ENCODE measurements around the gene CDH13. TPM values are rescaled to one million over a fixed set of nuclear protein-coding genes. Genes with fewer than 3 reads are reported as not detected.

Gene CDH13
- total RNA-seq, 2 donors from 2014 or later, result 2.9 TPM; not detected in 1

- H3K27me3 ChIP-seq, result no peaks in the 10 kb centered on the region
- DNase-seq, result no peak
Observed at GRCh38 chr16:82772215-82772614, 145.4 kb downstream of the CDH13 start.

GRCh38 chr16:82773018-82773417, 146.2 kb downstream of the CDH13 start:
- Histone ChIP-seq H3K9me3 (no peaks in the 10 kb centered on the region), H3K4me1 (no peaks in the 10 kb centered on the region), H3K4me3 (no peak overlapping the region), H3K27me3 (no peaks in the 10 kb centered on the region), H3K36me3 (replicated peaks in 1 of 2; ENCODE audit: insufficient read depth in 1 of 2, low read depth in 2 of 2) (no peaks in the 10 kb centered on the region), H3K27ac (no peak overlapping the region)
- intact Hi-C loops (cut with DNase I), result no loop called here
- ATAC-seq (no peak), DNase-seq (no peak)
- TF ChIP-seq, protein P1, sequence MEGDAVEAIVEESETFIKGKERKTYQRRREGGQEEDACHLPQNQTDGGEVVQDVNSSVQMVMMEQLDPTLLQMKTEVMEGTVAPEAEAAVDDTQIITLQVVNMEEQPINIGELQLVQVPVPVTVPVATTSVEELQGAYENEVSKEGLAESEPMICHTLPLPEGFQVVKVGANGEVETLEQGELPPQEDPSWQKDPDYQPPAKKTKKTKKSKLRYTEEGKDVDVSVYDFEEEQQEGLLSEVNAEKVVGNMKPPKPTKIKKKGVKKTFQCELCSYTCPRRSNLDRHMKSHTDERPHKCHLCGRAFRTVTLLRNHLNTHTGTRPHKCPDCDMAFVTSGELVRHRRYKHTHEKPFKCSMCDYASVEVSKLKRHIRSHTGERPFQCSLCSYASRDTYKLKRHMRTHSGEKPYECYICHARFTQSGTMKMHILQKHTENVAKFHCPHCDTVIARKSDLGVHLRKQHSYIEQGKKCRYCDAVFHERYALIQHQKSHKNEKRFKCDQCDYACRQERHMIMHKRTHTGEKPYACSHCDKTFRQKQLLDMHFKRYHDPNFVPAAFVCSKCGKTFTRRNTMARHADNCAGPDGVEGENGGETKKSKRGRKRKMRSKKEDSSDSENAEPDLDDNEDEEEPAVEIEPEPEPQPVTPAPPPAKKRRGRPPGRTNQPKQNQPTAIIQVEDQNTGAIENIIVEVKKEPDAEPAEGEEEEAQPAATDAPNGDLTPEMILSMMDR (IDR thresholded peaks at IDR 0.05), result no peak
- TF ChIP-seq POLR2A (IDR thresholded peaks at IDR 0.05), result no peak
- 45 to 56% methylated on average over 1 of the region's 1 CpG for WGBS, 2 donors

More at GRCh38 chr16:82772215-82772614, 145.4 kb downstream of the CDH13 start:
- WGBS, 2 donors, result 52 to 54% methylated on average over 3 of the region's 3 CpGs
- H3K36me3 ChIP-seq (replicated peaks in 1 of 2; ENCODE audit: insufficient read depth in 1 of 2, low read depth in 2 of 2), result no peaks in the 10 kb centered on the region
- no peak overlapping the region for H3K4me3 ChIP-seq
- no peak for TF ChIP-seq POLR2A (IDR thresholded peaks at IDR 0.05)
- no peak overlapping the region for H3K27ac ChIP-seq
- H3K9me3 ChIP-seq, result no peaks in the 10 kb centered on the region
- intact Hi-C loops (cut with DNase I), result no loop called here
- no peaks in the 10 kb centered on the region for H3K4me1 ChIP-seq
- no peak for ATAC-seq

GRCh38 chr16:82776470-82777146, 149.8 kb downstream of the CDH13 start:
- ATAC-seq (no peak), DNase-seq (no peak)
- H3K36me3 ChIP-seq (replicated peaks in 1 of 2; ENCODE audit: insufficient read depth in 1 of 2, low read depth in 2 of 2), result no peaks in the 10 kb centered on the region
- no peaks in the 10 kb centered on the region for H3K27me3 ChIP-seq
- no peaks in the 10 kb centered on the region for H3K9me3 ChIP-seq
- no peaks in the 10 kb centered on the region for H3K4me1 ChIP-seq
- H3K27ac ChIP-seq, result no peak overlapping the region
- H3K4me3 ChIP-seq, result no peak overlapping the region
- no peak for TF ChIP-seq POLR2A (IDR thresholded peaks at IDR 0.05)
- TF ChIP-seq, protein P1 (IDR thresholded peaks at IDR 0.05), result no peak
- intact Hi-C loops (cut with DNase I), result no loop called here
- WGBS, 2 donors, result 70 to 79% methylated on average over 5 of the region's 5 CpGs

DNA sequence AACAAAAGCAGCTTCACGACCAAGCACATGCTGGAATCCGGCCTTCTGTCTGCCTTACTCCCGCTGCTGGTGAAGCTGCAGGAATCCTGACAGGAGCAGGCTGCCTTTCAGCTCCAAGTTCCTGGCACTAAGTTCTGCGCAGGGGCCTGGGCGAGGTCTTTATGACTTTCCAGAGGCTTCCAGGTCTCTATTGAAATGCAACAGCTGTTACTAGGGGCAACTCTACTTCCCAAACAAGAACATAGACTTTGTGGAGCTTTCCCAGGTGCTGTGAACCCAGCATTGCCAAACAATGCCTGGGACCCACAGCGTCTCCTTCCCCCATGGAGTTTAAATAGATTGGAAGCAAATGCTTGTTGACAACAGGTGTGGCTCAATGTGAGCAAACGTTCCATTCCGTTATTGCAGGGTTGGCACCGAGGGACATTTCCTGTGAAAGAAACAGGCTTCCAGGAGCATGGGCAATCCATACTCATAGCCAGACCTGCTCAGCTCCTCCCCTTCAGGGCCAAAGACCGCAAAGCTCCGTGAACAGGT, 156.0 kb downstream of the CDH13 start:
- H3K9me3 ChIP-seq, result no peaks in the 10 kb centered on the region
- H3K4me3 ChIP-seq, result no peak overlapping the region
- no peaks in the 10 kb centered on the region for H3K36me3 ChIP-seq (replicated peaks in 1 of 2; ENCODE audit: insufficient read depth in 1 of 2, low read depth in 2 of 2)
- no peak for TF ChIP-seq POLR2A (IDR thresholded peaks at IDR 0.05)
- TF ChIP-seq, protein P1 (IDR thresholded peaks at IDR 0.05), result no peak
- peaks cover 13% of the 10 kb centered on the region for H3K4me1 ChIP-seq
- no peaks in the 10 kb centered on the region for H3K27me3 ChIP-seq
- 14 to 25% methylated on average over 10 to 11 of the region's 11 CpGs for WGBS, 2 donors
- H3K27ac ChIP-seq, result no peak overlapping the region
- intact Hi-C loops (cut with DNase I), result no loop called here
- ATAC-seq (peak; percentile 66), DNase-seq (peak; percentile 12 to 50 (median 28))

- ATAC-seq (no peak), DNase-seq (no peak)
- no peak for TF ChIP-seq POLR2A (IDR thresholded peaks at IDR 0.05)
- TF ChIP-seq, protein P1 (IDR thresholded peaks at IDR 0.05), result no peak
- no peak overlapping the region for H3K4me3 ChIP-seq
- H3K27me3 ChIP-seq, result no peaks in the 10 kb centered on the region
- H3K9me3 ChIP-seq, result no peaks in the 10 kb centered on the region
- no peak overlapping the region for H3K27ac ChIP-seq
- peaks cover 13% of the 10 kb centered on the region for H3K4me1 ChIP-seq
- no peaks in the 10 kb centered on the region for H3K36me3 ChIP-seq (replicated peaks in 1 of 2; ENCODE audit: insufficient read depth in 1 of 2, low read depth in 2 of 2)
- WGBS, 2 donors, result 58 to 65% methylated on average over 8 of the region's 8 CpGs
- intact Hi-C loops (cut with DNase I), result no loop called here
Observed at GRCh38 chr16:82783933-82784572, 157.3 kb downstream of the CDH13 start.

Measured in body of pancreas (tissue), 4 donors.